Stimulated activated CD4-positive, alpha-beta T cell treated with anti-CD3 and anti-CD28 coated beads, Interleukin-2, amount 100 ng/mL, for 48 hours (primary cell): ENCODE data around the gene BORCS5.
"Not testable (repeated sequence)": the region's sequence is repeated elsewhere in the genome, so short reads cannot be mapped to it uniquely, and the experiment has no call there.

Experiments
- DNase-seq, 2 donors: peaks; one replicate each; pipeline ENCODE4 v3.0.0-alpha.2; 2020

Gene BORCS5

DNA sequence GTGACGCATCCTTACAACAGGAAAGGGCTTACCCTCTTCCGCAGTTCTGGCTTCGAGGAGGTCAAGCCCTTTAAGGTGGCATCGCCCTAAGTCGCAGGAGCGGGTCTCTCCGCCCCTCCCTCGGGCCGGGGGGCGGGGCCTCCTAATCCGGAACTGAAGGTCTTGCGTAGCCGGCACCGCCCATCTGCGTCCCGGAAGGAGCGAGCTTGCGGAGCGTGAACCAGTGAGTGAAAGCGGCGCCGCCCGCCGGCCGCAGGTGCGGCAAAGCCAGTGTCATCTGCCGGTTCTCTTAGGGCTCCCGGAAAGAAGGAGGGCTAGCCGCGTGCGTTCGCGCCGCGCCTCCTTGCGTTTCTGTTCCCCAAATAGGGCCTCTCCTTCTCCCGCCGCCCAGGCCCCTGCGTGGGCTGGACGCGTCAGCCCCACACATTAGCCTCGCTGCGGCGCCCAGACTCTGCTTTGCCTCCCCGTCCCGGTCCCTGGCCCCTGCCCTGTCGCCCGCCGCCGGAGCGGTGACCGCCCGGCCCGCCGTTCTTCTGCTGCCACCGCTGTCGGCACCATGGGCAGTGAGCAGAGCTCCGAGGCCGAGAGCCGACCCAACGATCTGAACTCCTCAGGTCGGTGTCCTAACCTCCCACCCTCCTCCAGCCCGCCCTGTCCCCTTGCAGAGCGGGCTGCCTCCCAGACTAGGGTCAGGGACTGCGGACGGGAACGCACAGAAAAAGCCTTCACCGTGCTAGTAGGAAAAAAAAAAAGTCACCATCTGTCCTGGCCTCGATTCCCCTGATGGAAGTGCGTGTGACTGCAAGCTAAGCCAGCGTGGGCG is at the start of gene BORCS5:
Gene BORCS5, plus strand, starts transcription at position 183 of the 823 bp plus-strand sequence. Its CDS starts 374 bp downstream, at position 557.
- peak; percentile 95 to 98 for DNase-seq

DNA sequence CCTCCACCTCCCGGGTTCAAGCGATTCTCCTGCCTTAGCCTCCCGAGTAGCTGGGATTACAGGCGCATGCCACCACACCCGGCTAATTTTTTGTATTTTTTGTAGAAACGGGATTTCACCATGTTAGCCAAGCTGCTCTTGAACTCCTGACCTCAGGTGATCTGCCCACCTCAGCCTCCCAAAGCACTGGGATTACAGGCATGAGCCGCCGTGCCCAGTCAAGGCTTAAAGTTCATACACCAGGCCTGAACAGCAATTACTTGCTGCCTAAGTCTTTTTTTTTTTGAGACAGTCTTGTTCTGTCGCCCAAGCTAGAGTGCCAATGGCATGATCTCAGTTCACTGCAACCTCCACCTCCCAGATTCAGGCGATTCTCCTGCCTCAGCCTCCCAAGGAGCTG is 46.2 kb upstream of the BORCS5 start:
- DNase-seq: not testable (repeated sequence)

DNA sequence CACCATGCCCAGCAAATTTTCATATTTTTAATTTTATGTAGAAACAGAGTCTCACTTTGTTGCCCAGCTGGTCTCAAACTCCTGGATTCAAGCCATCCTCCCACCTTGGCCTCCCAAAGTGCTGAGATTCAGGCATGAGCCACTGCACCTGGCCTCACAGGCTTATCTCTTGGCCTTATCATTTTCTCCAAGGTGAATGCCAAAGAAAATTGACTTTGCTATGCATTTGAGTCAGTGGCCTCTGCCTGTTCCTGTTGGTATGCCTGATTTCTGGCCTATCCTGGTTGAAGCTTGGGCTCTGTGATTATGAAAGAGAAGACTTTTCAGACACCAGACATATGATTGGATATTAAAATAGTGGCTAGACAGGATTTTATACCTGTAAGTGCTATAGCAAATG is 41.0 kb upstream of the BORCS5 start:
- DNase-seq: no peak

DNA sequence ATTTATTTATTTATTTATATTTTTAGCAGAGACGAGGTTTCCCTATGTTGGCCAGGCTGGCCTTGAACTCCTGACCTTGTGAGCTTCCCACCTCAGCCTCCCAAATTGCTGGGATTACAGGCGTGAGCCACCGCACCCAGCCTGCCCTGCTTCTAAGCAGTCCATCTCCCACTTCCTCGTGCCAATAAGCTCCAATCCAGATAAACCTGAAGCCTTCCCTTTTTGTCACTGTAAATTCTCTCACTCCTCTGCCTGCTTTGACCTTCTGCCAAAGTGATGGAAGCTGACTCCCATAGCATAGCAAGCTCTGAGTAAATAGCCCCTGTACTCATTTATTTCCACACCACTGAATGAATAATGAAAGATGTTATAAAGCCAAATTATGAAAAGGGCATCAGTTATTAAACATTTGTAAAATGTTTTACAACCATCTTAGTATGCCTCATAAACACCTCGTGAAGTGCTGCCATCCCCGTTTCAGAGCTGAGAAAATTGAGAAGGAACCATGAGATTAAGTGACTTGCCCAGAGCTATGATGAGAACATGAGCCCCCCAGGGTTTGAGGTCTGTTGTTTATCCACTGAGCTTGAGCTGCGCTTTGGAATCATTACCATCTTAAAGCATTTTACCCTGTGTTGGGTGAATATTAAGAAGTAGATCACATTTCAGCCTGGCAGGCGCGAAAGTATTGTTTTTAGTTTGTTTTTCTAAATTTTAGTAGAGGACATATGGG is 37.3 kb upstream of the BORCS5 start:
- DNase-seq: no peak

- DNase-seq: no peak
Observed at GRCh38 chr12:12323118-12323517, 33.8 kb upstream of the BORCS5 start.

- no peak for DNase-seq
Observed at GRCh38 chr12:12323591-12323990, 33.3 kb upstream of the BORCS5 start.

DNA sequence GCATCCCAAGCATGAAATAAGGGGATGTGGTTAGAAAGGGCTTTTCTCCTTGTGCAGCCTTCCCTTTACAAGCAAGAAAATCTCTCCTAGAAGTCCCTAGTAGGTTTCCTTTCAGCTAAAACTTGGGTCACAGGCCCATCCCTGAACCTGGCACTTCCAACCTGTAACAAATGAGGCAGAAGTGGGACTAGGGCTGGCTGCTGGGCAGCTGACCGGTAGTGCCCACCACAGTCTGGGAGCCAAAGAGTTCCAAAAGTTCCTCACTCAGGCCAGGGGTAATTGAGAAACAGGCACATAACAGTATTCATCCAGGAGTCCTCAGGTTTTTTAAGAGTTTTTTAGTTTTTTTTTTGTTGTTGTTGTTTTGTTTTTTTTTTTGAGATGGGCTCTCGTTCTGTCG is 30.6 kb upstream of the BORCS5 start:
- DNase-seq: no peak

DNA sequence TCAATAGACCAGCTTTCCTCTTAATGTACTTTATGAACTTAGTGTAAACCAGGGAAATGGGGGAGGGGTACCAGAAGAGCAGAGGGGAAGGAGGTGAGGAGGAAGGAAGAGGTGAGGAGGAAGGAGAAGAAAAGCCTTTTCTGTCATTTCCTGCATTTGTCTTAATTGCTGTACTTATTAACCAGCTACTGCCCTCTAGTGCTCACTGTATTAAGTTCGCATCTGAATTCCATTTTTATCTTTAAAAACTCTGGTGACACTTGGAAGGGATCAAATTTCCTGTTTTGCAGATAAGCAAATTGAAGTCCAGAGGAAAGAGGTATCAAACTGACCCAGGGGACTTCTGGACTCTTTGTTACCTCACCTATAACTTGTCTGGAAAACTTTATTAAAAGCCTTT is 29.1 kb upstream of the BORCS5 start:
- peak in 1 of 2 donors; percentile 7 for DNase-seq

DNA sequence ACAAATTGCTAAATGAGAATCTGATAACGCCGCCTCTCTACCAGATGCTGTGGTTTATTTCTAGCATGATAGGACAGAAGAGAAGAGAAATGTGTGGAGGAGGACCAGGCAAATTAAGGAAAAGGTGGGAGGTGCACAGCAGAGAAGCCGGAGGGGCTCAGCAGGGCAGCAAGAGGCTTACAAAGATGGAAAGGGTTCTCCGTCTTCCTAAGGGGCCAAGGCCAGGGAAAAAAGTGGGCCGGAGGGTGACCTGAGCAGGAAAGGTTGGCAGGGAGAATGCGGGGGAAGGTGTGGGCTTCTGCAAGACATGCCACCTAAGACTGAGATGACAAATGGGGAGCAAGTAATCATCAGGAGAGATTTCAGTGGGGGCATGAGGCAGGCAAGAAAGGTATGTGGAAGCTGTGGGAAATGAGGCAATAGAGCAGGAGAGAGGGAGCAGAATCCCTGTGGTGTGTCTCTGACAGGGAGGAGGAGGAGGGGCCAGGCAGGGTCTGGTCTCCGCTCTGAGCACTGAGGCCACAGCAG is 25.6 kb upstream of the BORCS5 start:
- no peak for DNase-seq

GRCh38 chr12:12331896-12332295 is 25.0 kb upstream of the BORCS5 start:
- DNase-seq: no peak

- DNase-seq: no peak
Observed at GRCh38 chr12:12333407-12334366, 23.2 kb upstream of the BORCS5 start.

GRCh38 chr12:12334367-12335040 is 22.4 kb upstream of the BORCS5 start:
- DNase-seq: peak; percentile 52 to 67

GRCh38 chr12:12336049-12336411 is 20.8 kb upstream of the BORCS5 start:
- no peak for DNase-seq

GRCh38 chr12:12336511-12336910 is 20.4 kb upstream of the BORCS5 start:
- DNase-seq: no peak

- DNase-seq: no peak
Observed at GRCh38 chr12:12338527-12339168, 18.2 kb upstream of the BORCS5 start.

- DNase-seq: peak; percentile 26 to 44
Observed at GRCh38 chr12:12349711-12350665, 6.9 kb upstream of the BORCS5 start, which contains the start of gene MANSC1. TSS of gene MANSC1 (minus strand) at chr12:12350242. CDS start at chr12:12343314, 6,928 bp downstream.

- no peak for DNase-seq
Observed at GRCh38 chr12:12350868-12351463, 5.9 kb upstream of the BORCS5 start.

GRCh38 chr12:12351468-12352185 is 5.3 kb upstream of the BORCS5 start:
- DNase-seq: not testable (repeated sequence)

DNA sequence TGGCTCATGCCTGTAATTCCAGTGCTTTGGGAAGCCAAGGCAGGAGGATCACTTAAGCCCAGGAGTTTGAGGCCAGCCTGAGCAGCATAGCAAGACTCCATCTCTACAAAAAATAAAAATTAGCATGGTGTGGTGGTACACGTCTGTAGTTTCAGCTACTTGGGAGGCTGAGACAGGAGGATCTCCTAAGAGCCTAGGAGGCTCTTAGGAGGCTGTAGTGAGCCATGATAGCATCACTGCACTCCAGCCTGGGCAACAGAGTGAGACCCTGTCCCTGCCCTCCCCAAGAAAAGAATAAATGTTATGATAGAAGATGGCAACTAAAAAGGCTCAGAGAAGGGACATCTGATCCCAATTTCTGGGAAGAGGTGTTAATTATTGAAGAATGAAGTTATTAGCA is 3.6 kb upstream of the BORCS5 start:
- DNase-seq: no peak
